H1 (cell line): ENCODE measurements around the gene SLC22A14. TPM values are rescaled to one million over a fixed set of nuclear protein-coding genes. Genes with fewer than 3 reads are reported as not detected.

Experiments
- EGR1 ChIP-seq: IDR thresholded peaks from 2 replicates; pipeline ENCODE4 v1.6.1; 2011; ENCODE audit warnings: low read depth, low read length, borderline replicate concordance
- RNF2 ChIP-seq: fragments of 200-900, 300-1000 bp; sonication (generic); IDR thresholded peaks from 2 replicates; pipeline ENCODE4 v1.7.1; 2016; ENCODE audit warnings: borderline replicate concordance, low read depth, mild to moderate bottlenecking, antibody characterized with exemption, low read length; ENCODE audit not compliant: poor library complexity, severe bottlenecking; ENCODE audit errors: missing control alignments
- polyA plus RNA-seq, 7 experiments: library from polyadenylated mRNA; depleted of rRNA in 3 of 7; stranded (reverse) in 5 of 7; unstranded in 2 of 7; fragments of >200 nt in 5 of 7; fragments of 200-250 nt in 2 of 7; gene quantifications; 1 replicate in 5 of 7; 2 replicates in 1 of 7; 4 replicates in 1 of 7; pipeline versions ENCODE4 v1.2.1 to v1.2.3, GENCODE V29; 2011 to 2013; ENCODE audit warnings: missing spikeins in 2 of 7, mixed read lengths in 2 of 7
- total RNA-seq: library from RNA; stranded (reverse); fragmentation: NEBNext Ultra II Directional; extraction: Animal tissue kit (Norgen Biotek cat#: 25700); gene quantifications from 2 replicates; pipeline ENCODE4 v1.2.1, GENCODE V29; 2021

The SLC22A14 gene
- total and polyA plus RNA-seq, 2 of the 8 experiments (the other 6 are each of a cell fraction or from before 2014, with no cell fraction given) = 0.03 TPM; not detected in 1

DNA sequence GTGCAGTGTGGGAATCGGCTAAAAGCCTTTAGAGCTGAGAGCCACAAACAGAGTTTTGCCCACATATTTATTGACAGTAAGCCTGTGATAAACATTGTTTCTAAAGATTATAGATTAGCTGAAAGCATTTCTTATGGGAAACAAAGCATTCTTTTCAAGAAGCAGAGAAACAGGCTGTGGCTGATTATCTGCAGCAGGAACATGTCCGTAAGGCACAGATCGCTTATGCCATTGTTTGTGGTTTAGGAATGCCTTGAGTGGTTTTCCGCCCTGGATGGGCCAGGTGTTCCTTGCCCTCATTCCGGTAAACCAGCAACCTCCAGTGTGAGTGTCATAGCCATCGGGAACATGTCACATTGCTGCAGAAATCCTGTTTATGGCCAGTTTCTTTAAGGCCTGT is 76.9 kb downstream of the SLC22A14 start (continued):
- no peak for TF ChIP-seq RNF2
- TF ChIP-seq EGR1 = no peak
- TF ChIP-seq, all 59 proteins: peak for 0
